HG02852 (cell line): Measurements from ENCODE around the gene NDUFA9.

Experiments
- ATAC-seq: cut with Tn5 transposase; IDR thresholded peaks from one replicate; pipeline ENCODE4 v1.9.1; 2021; ENCODE audit warnings: mild to moderate bottlenecking, moderate library complexity; ENCODE audit not compliant: unreplicated experiment

Gene NDUFA9

GRCh38 chr12:4690760-4691159, 41.8 kb downstream of the NDUFA9 start:
- no peak for ATAC-seq
